K562 (cell line): Measurements from ENCODE around the gene ASPDH. TPM values are rescaled to one million over a fixed set of nuclear protein-coding genes. Genes with fewer than 3 reads are reported as not detected.

Source experiments
- ATAC-seq: fragments of 200-7000 bp; cut with Tn5 transposase; 3 replicates; pipeline ENCODE4 v1.9.1; 2020; ENCODE audit warnings: moderate library complexity
- BruUV-seq: library from RNA; stranded (reverse); fragments of 400-500 nt; replicated peaks from 2 replicates; lab custom pipeline; 2021; lab: Mats Ljungman, UMichigan
- CTCF ChIA-PET: fragments of 300-600 bp; formaldehyde crosslinking; extraction: SDS; loops from one replicate; lab custom pipeline; 2021; ENCODE audit warnings: low intra/inter-chr PET ratio; lab: Yijun Ruan, JAX
- POLR2A ChIA-PET: fragments of 300-600, 350-650 bp; sonication (Branson Sonifier 250); formaldehyde crosslinking; extraction: SDS; loops from one replicate; lab custom pipeline; 2021; ENCODE audit warnings: antibody characterized with exemption, inconsistent platforms; lab: Yijun Ruan, JAX
- DNase-seq, 4 experiments: peaks; one replicate each; pipeline versions ENCODE4 v3.0.0 to v3.0.0-alpha.2; 2011 to 2018; ENCODE audit warnings: low spot score in 3 of 4, mixed read lengths in 3 of 4; ENCODE audit errors: extremely low read depth in 1 of 4
- FAIRE-seq: peaks from 2 replicates; lab custom pipeline; 2011; peaks lifted over from hg19 to GRCh38; lab: Jason Lieb, UNC
- H2AFZ ChIP-seq: 2 replicates; pipeline ENCODE4 v1.6.0; 2011; ENCODE audit warnings: low read depth, low read length, control low read depth, inconsistent platforms
- H3K27ac ChIP-seq: fragments of 200-600 bp; 3 replicates; pipeline ENCODE4 v1.8.0; 2011; ENCODE audit warnings: low read depth, mild to moderate bottlenecking, control low read depth, inconsistent platforms, low read length, moderate library complexity, mixed read lengths; ENCODE audit errors: extremely low read depth
- H3K27me3 ChIP-seq, 2 experiments: fragments of 300-600 bp in 1 of 2; 2 replicates in 1 of 2; 3 replicates in 1 of 2; pipeline versions ENCODE4 v1.6.0 to v1.8.0; 2011; ENCODE audit warnings: inconsistent platforms in 2 of 2, low read length in 2 of 2, mild to moderate bottlenecking in 1 of 2, mixed read lengths in 1 of 2, moderate library complexity in 1 of 2; ENCODE audit not compliant: control insufficient read depth in 2 of 2, insufficient read depth in 2 of 2
- H3K36me3 ChIP-seq: fragments of 300-600 bp; 3 replicates; pipeline ENCODE4 v1.8.0; 2011; ENCODE audit warnings: mild to moderate bottlenecking, low read length, inconsistent platforms; ENCODE audit not compliant: control insufficient read depth, insufficient read depth
- H3K4me1 ChIP-seq, 2 experiments: fragments of 200-600 bp in 1 of 2; replicated peaks in 1 of 2; 2 replicates in 1 of 2; 3 replicates in 1 of 2; pipeline versions ENCODE4 v1.5.1 to v1.8.0; 2011; ENCODE audit warnings: inconsistent platforms in 2 of 2, low read length in 2 of 2, mild to moderate bottlenecking in 1 of 2, mixed read lengths in 1 of 2, moderate library complexity in 1 of 2; ENCODE audit not compliant: control insufficient read depth in 2 of 2, insufficient read depth in 2 of 2
- H3K4me2 ChIP-seq: 2 replicates; pipeline ENCODE4 v1.6.1; 2011; ENCODE audit warnings: low read length, control low read depth, inconsistent platforms, mixed read lengths; ENCODE audit not compliant: insufficient read depth
- H3K4me3 ChIP-seq: fragments of 200-600 bp; sonication (generic), shearing (Covaris generic); 2 replicates; pipeline ENCODE4 v1.5.1; 2016; ENCODE audit warnings: control low read depth, inconsistent platforms
- H3K79me2 ChIP-seq: fragments of 200-600 bp; 3 replicates; pipeline ENCODE4 v1.8.0; 2011; ENCODE audit warnings: low read length, inconsistent platforms; ENCODE audit not compliant: control insufficient read depth, insufficient read depth
- H3K9ac ChIP-seq, 2 experiments: 2 replicates each; pipeline versions ENCODE4 v1.6.0 to v1.6.1; 2011; ENCODE audit warnings: low read depth in 2 of 2, low read length in 2 of 2, control low read depth in 1 of 2, inconsistent platforms in 1 of 2, mild to moderate bottlenecking in 1 of 2, mixed read lengths in 1 of 2; ENCODE audit not compliant: insufficient read depth in 1 of 2
- H3K9me1 ChIP-seq: one replicate; pipeline ENCODE4 v1.6.0; 2011; ENCODE audit warnings: inconsistent platforms, mild to moderate bottlenecking, low read length, moderate library complexity; ENCODE audit not compliant: control insufficient read depth, insufficient read depth
- H3K9me3 ChIP-seq: replicated peaks from 2 replicates; pipeline ENCODE4 v1.5.1; 2011; ENCODE audit warnings: low read depth, low read length, inconsistent platforms; ENCODE audit not compliant: control insufficient read depth, insufficient read depth
- H4K20me1 ChIP-seq: replicated peaks from 2 replicates; pipeline ENCODE4 v1.6.1; 2011; ENCODE audit warnings: low read length, inconsistent platforms, mixed read lengths; ENCODE audit not compliant: control insufficient read depth, insufficient read depth
- CREB5 ChIP-seq: fragments of 250-450 bp; sonication (Bioruptor Pico); IDR thresholded peaks from 2 replicates; pipeline ENCODE4 v1.5.0; 2020; ENCODE audit warnings: mild to moderate bottlenecking
- DIDO1 ChIP-seq: fragments of 450-650 bp; IDR thresholded peaks from 2 replicates; pipeline ENCODE4 v1.6.1; 2016; ENCODE audit warnings: low read depth, missing biosample characterization, missing genetic modification characterization
- FOXP4 ChIP-seq: sonication (generic); formaldehyde crosslinking; IDR thresholded peaks from 2 replicates; pipeline ENCODE4 v1.8.0; 2022; ENCODE audit warnings: mild to moderate bottlenecking, missing genetic modification reagents, borderline replicate concordance
- KLF16 ChIP-seq: IDR thresholded peaks from 2 replicates; pipeline ENCODE4 v1.6.1; 2016; ENCODE audit warnings: antibody characterized with exemption
- MEF2A ChIP-seq: IDR thresholded peaks from 2 replicates; pipeline ENCODE4 v1.6.1; 2011; ENCODE audit warnings: low read depth, mild to moderate bottlenecking, low read length, moderate library complexity; ENCODE audit not compliant: control insufficient read depth
- NFIC ChIP-seq: fragments of 450-650 bp; IDR thresholded peaks from 2 replicates; pipeline ENCODE4 v1.6.1; 2017; ENCODE audit warnings: mild to moderate bottlenecking, inconsistent platforms
- RBM39 ChIP-seq: fragments of 200-400 bp; formaldehyde crosslinking; optimal IDR thresholded peaks from 2 replicates; pipeline ENCODE3; 2018; ENCODE audit warnings: low read depth, low read length
- SIN3A ChIP-seq, 2 experiments: fragments of 150-350 bp in 1 of 2; IDR thresholded peaks; 2 replicates each; pipeline ENCODE4 v1.6.1; 2011 to 2016; ENCODE audit warnings: borderline replicate concordance in 2 of 2, low read depth in 2 of 2, low read length in 2 of 2, mild to moderate bottlenecking in 2 of 2, moderate library complexity in 2 of 2; ENCODE audit not compliant: control insufficient read depth in 1 of 2
- ZBTB9 ChIP-seq: fragments of 450-650 bp; formaldehyde crosslinking; IDR thresholded peaks from 2 replicates; pipeline ENCODE4 v1.4.0; 2020; ENCODE audit warnings: mild to moderate bottlenecking, moderate library complexity
- ZFP30 ChIP-seq: fragments of 250-450 bp; sonication (Bioruptor Pico); IDR thresholded peaks from 2 replicates; pipeline ENCODE4 v1.8.0; 2022; ENCODE audit warnings: moderate library complexity, mild to moderate bottlenecking, inconsistent platforms, borderline replicate concordance
- ZNF133 ChIP-seq: fragments of 250-450 bp; sonication (Bioruptor Pico); IDR thresholded peaks from 2 replicates; pipeline ENCODE4 v1.4.0; 2020; ENCODE audit warnings: mild to moderate bottlenecking
- WGBS: fragments of 100-300 bp; shearing (Covaris generic); methylation state at CpG from one replicate; pipeline ENCODE4 v1.1.6; 2016; ENCODE audit warnings: low coverage, mixed read lengths; ENCODE audit not compliant: insufficient coverage; ENCODE audit errors: missing lambda C conversion rate; 5-methylcytosine and 5-hydroxymethylcytosine counted together
- in situ Hi-C: fragments of 300-500 bp; cut with MboI; formaldehyde crosslinking; loops from 4 replicates; pipeline ENCODE4 v1.15.0; 2018; ENCODE audit warnings: inconsistent platforms, mixed read lengths
- intact Hi-C: fragments of 100-400 bp; cut with micrococcal nuclease; formaldehyde crosslinking; loops from 2 replicates; pipeline ENCODE4 v1.14.2; 2022
- polyA plus RNA-seq, 8 experiments: library from polyadenylated mRNA; depleted of rRNA in 4 of 8; stranded (reverse) in 5 of 8; unstranded in 3 of 8; fragments of >200 nt; fragmentation: Nextera tagmentation in 2 of 8; fragmentation: Illumina TruSeq in 1 of 8; extraction: Ambion mirVana in 2 of 8; extraction: Trizol in 1 of 8; gene quantifications; 2 replicates each; pipeline versions ENCODE4 v1.2.1 to v1.2.3, GENCODE V29; 2011 to 2014; ENCODE audit warnings: inconsistent platforms in 1 of 8, missing spikeins in 1 of 8
- total RNA-seq, 7 experiments: library from RNA; depleted of rRNA in 6 of 7; stranded (reverse); fragments of >200 nt in 6 of 7; fragmentation: Illumina TruSeq in 2 of 7; extraction: Trizol in 2 of 7; gene quantifications; 2 replicates each; pipeline versions ENCODE4 v1.2.1 to v1.2.3, GENCODE V29; 2011 to 2021; ENCODE audit warnings: low replicate concordance in 1 of 7
- TF ChIP-seq, protein P1 (sequence below), 2 experiments: IDR thresholded peaks; 2 replicates each; pipeline ENCODE4 v1.6.1; 2011; ENCODE audit warnings: borderline replicate concordance in 1 of 2, control low read depth in 1 of 2, low read depth in 1 of 2, low read length in 1 of 2, mild to moderate bottlenecking in 1 of 2, mixed read lengths in 1 of 2, moderate library complexity in 1 of 2; ENCODE audit not compliant: insufficient read depth in 1 of 2, insufficient read length in 1 of 2, poor library complexity in 1 of 2, severe bottlenecking in 1 of 2; ENCODE audit errors: extremely low read depth in 1 of 2
- TF ChIP-seq, protein P2 (sequence below): fragments of 250-450 bp; sonication (Bioruptor Pico); IDR thresholded peaks from 2 replicates; pipeline ENCODE4 v1.8.0; 2022; ENCODE audit warnings: inconsistent platforms, mild to moderate bottlenecking, moderate library complexity, borderline replicate concordance

ASPDH gene
- total and polyA plus RNA-seq, 9 of the 15 experiments (the other 6 are each of a cell fraction or from before 2014, with no cell fraction given), result not detected

GRCh38 chr19:50482271-50482855 is 31.4 kb downstream of the ASPDH start:
- peaks cover 3 to 37% of the 10 kb centered on the region in 2 experiments; a peak in 4 of 5 replicates for H3K4me1 ChIP-seq
- no peak overlapping the region for H3K4me2 ChIP-seq
- no peaks in the 10 kb centered on the region; a peak in 1 of 5 replicates for H3K27me3 ChIP-seq
- no peak overlapping the region for H3K4me3 ChIP-seq
- WGBS, result 64% methylated on average over 12 of the region's 16 CpGs
- no peak for ATAC-seq
- H3K79me2 ChIP-seq, result peaks cover 19% of the 10 kb centered on the region
- H3K9me3 ChIP-seq, result peaks cover 9% of the 10 kb centered on the region
- H3K36me3 ChIP-seq, result peaks cover 53% of the 10 kb centered on the region; the same call in 2 of the 3 replicates
- no peak overlapping the region for H3K27ac ChIP-seq
- intact Hi-C loops, result no loop called here
- in situ Hi-C loops, result no loop called here
- no peaks in the 10 kb centered on the region for H3K9me1 ChIP-seq
- POLR2A ChIA-PET, result no interaction called here
- no peak overlapping the region for H2AFZ ChIP-seq
- DNase-seq, result no peak
- FAIRE-seq, result no peak
- H4K20me1 ChIP-seq, result peaks cover 7% of the 10 kb centered on the region; the same call in 1 of the 2 replicates
- CTCF ChIA-PET, result no interaction called here
- BruUV-seq, result no TSS peak
- no peak overlapping the region for H3K9ac ChIP-seq
- TF ChIP-seq ZFP30 (no peak), ZBTB9 (CRISPR knock-in tag) (no peak), NFIC (no peak), CREB5 (no peak), SIN3A (IDR thresholded peaks at IDR 0.05; ENCODE audit: borderline replicate concordance in 2 of 2, control insufficient read depth in 1 of 2, low read depth in 2 of 2, low read length in 2 of 2) (no peak), MEF2A (no peak), ZNF133 (CRISPR knock-in tag) (no peak), KLF16 (no peak), RBM39 (no peak), DIDO1 (no peak), FOXP4 (no peak)
- TF ChIP-seq, protein P1, sequence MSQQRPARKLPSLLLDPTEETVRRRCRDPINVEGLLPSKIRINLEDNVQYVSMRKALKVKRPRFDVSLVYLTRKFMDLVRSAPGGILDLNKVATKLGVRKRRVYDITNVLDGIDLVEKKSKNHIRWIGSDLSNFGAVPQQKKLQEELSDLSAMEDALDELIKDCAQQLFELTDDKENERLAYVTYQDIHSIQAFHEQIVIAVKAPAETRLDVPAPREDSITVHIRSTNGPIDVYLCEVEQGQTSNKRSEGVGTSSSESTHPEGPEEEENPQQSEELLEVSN (IDR thresholded peaks at IDR 0.05; ENCODE audit: borderline replicate concordance in 1 of 2, extremely low read depth in 1 of 2, insufficient read depth in 1 of 2, insufficient read length in 1 of 2, low read depth in 1 of 2, low read length in 1 of 2, poor library complexity in 1 of 2, severe bottlenecking in 1 of 2), result no peak
- TF ChIP-seq, protein P2, sequence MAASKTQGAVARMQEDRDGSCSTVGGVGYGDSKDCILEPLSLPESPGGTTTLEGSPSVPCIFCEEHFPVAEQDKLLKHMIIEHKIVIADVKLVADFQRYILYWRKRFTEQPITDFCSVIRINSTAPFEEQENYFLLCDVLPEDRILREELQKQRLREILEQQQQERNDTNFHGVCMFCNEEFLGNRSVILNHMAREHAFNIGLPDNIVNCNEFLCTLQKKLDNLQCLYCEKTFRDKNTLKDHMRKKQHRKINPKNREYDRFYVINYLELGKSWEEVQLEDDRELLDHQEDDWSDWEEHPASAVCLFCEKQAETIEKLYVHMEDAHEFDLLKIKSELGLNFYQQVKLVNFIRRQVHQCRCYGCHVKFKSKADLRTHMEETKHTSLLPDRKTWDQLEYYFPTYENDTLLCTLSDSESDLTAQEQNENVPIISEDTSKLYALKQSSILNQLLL (CRISPR knock-in tag), result no peak
